Stomach smooth muscle (tissue), 2 donors: ENCODE results near the gene FOXK1.

ENCODE experiments used
- H3K27ac ChIP-seq: one replicate; pipeline ENCODE4 v1.7.0; 2013; ENCODE audit warnings: mild to moderate bottlenecking, low read length, inconsistent platforms
- H3K27me3 ChIP-seq, 2 donors: one replicate each; pipeline ENCODE4 v1.7.0; 2013; ENCODE audit warnings: low read length in 2 of 2; ENCODE audit not compliant: insufficient read depth in 2 of 2, control insufficient read depth in 1 of 2
- H3K36me3 ChIP-seq, 2 donors: one replicate each; pipeline ENCODE4 v1.7.0; 2013; ENCODE audit warnings: low read length in 2 of 2; ENCODE audit not compliant: control insufficient read depth in 2 of 2, insufficient read depth in 2 of 2
- H3K4me1 ChIP-seq: one replicate; pipeline ENCODE4 v1.7.0; 2013; ENCODE audit warnings: low read length; ENCODE audit not compliant: control insufficient read depth, insufficient read depth
- H3K4me3 ChIP-seq, 2 donors: one replicate each; pipeline ENCODE4 v1.7.0; 2013; ENCODE audit warnings: low read length in 2 of 2
- H3K9ac ChIP-seq, 2 donors: one replicate each; pipeline ENCODE4 v1.7.0; 2013; ENCODE audit warnings: low read length in 2 of 2, mild to moderate bottlenecking in 1 of 2
- H3K9me3 ChIP-seq, 2 donors: one replicate each; pipeline ENCODE4 v1.7.0; 2013; ENCODE audit warnings: low read length in 2 of 2; ENCODE audit not compliant: control insufficient read depth in 2 of 2
- donor health status: healthy.
- donor health status: Pancreatic carcinoma.

The FOXK1 gene

DNA sequence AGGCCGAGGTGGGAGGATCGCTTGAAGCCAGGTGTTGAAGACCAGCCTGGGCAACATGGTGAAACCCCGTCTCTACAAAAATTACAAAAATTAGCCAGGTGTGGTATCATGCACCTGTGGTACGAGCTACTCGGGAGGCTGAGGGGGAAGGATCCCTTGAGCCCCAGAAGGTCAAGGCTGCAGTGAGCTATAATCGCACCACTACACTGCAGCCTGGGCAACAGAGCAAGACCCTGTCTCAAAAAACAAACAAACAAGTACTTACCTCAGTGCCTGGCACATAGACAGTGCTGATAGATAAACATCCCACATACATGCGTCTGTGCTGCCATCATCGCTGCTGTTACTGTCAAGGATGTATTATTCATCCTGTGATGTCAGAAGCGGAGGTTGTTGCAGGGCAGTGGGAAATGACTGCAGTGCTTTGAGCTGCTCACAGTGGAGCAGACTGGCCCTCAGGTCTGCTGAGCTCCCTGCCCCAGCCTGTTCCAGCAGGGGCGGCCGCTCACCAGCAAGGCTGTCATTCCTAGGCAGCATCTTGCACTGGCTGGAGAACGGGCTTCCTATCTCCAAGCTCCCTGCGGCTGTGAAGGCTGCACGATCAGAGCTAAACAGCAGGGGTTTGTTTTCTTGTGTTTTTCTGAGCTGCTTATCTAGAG is 18.6 kb downstream of the FOXK1 start:
- peak overlapping the region in 1 of 2 donors; percentile 3 for H3K9ac ChIP-seq
- H3K9me3 ChIP-seq, result no peaks in the 10 kb centered on the region
- H3K27ac ChIP-seq, result peak overlapping the region; percentile 73
- H3K36me3 ChIP-seq, result no peaks in the 10 kb centered on the region
- H3K4me1 ChIP-seq, result peaks cover 47% of the 10 kb centered on the region
- H3K4me3 ChIP-seq, result peak overlapping the region in 1 of 2 donors; percentile 35
- no peaks in the 10 kb centered on the region for H3K27me3 ChIP-seq

- no peaks in the 10 kb centered on the region for H3K27me3 ChIP-seq
- no peak overlapping the region for H3K27ac ChIP-seq
- peaks cover 59% of the 10 kb centered on the region for H3K4me1 ChIP-seq
- H3K36me3 ChIP-seq, result no peaks in the 10 kb centered on the region
- H3K9me3 ChIP-seq, result no peaks in the 10 kb centered on the region
- no peak overlapping the region for H3K4me3 ChIP-seq
- no peak overlapping the region for H3K9ac ChIP-seq
Measured at GRCh38 chr7:4702961-4703512, 20.9 kb downstream of the FOXK1 start.

DNA sequence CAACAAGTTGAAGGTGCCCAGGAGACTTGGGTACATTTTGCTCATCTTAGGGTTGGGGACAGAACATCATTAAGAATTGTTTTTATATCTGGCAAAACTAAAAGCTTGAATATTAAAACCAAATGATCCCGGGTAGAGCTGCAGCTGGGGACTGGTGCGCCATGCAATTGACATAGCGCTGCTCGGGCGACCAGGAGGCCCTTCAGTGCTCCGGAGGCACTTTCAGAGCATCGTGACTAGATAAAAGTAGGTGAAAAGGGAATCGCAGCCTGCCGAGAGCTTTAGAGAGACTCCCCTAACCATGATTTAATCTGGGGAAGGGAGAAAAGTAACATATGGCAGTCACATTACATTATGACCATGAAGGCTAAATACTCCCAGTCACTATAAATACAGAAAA is 21.4 kb downstream of the FOXK1 start:
- Histone ChIP-seq H3K36me3 (no peaks in the 10 kb centered on the region), H3K27me3 (no peaks in the 10 kb centered on the region), H3K9me3 (no peaks in the 10 kb centered on the region), H3K4me3 (no peak overlapping the region), H3K9ac (no peak overlapping the region), H3K4me1 (peaks cover 62% of the 10 kb centered on the region), H3K27ac (no peak overlapping the region)

- H3K27me3 ChIP-seq, result no peaks in the 10 kb centered on the region
- H3K9ac ChIP-seq, result no peak overlapping the region
- peak overlapping the region; percentile 24 for H3K27ac ChIP-seq
- peak overlapping the region in 1 of 2 donors; percentile 35 for H3K4me3 ChIP-seq
- peaks cover 2 to 5% of the 10 kb centered on the region in 2 donors for H3K36me3 ChIP-seq
- H3K9me3 ChIP-seq, result no peaks in the 10 kb centered on the region
- H3K4me1 ChIP-seq, result peaks cover 45% of the 10 kb centered on the region
Measured at GRCh38 chr7:4706384-4707216, 24.5 kb downstream of the FOXK1 start.

- H3K9me3 ChIP-seq, result no peaks in the 10 kb centered on the region
- no peak overlapping the region for H3K9ac ChIP-seq
- peaks cover 51% of the 10 kb centered on the region for H3K4me1 ChIP-seq
- H3K36me3 ChIP-seq, result peaks cover 2 to 5% of the 10 kb centered on the region in 2 donors
- H3K27me3 ChIP-seq, result no peaks in the 10 kb centered on the region
- no peak overlapping the region for H3K27ac ChIP-seq
- H3K4me3 ChIP-seq, result peak overlapping the region in 1 of 2 donors; percentile 35
Measured at GRCh38 chr7:4707217-4707741, 25.2 kb downstream of the FOXK1 start.

GRCh38 chr7:4707980-4708411 is 25.9 kb downstream of the FOXK1 start:
- peaks cover 2 to 5% of the 10 kb centered on the region in 2 donors for H3K36me3 ChIP-seq
- H3K27ac ChIP-seq, result no peak overlapping the region
- H3K4me1 ChIP-seq, result peaks cover 50% of the 10 kb centered on the region
- H3K4me3 ChIP-seq, result no peak overlapping the region
- H3K27me3 ChIP-seq, result no peaks in the 10 kb centered on the region
- H3K9me3 ChIP-seq, result no peaks in the 10 kb centered on the region
- no peak overlapping the region for H3K9ac ChIP-seq

- Histone ChIP-seq H3K9ac (no peak overlapping the region), H3K27ac (no peak overlapping the region), H3K4me1 (peaks cover 44% of the 10 kb centered on the region), H3K4me3 (no peak overlapping the region), H3K36me3 (peaks cover 2 to 5% of the 10 kb centered on the region in 2 donors), H3K9me3 (no peaks in the 10 kb centered on the region), H3K27me3 (no peaks in the 10 kb centered on the region)
Measured at GRCh38 chr7:4709187-4709586, 27.1 kb downstream of the FOXK1 start.

DNA sequence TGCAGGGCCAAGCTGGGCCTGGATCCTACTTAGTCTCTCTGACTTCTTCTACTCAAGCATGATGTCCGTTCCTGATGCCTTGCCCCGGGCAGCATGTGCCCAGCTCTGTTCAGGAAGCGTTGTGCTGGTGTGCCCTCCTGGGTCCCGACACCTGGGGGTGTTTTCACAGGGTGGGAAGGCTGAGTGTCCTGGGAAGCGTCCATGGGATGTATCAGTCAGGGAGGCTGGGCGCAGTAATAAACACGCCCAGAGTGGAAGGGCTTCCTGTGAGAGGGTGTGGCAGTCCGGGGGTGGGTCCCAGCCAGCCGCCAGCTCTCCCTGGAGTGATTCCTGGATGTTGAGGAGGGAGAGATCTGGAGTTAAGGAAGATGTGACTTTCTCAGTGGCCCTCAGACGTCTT is 29.0 kb downstream of the FOXK1 start:
- Histone ChIP-seq H3K4me3 (no peak overlapping the region), H3K9ac (no peak overlapping the region), H3K36me3 (peaks cover 2 to 5% of the 10 kb centered on the region in 2 donors), H3K27ac (no peak overlapping the region), H3K27me3 (no peaks in the 10 kb centered on the region), H3K4me1 (peaks cover 54% of the 10 kb centered on the region), H3K9me3 (no peaks in the 10 kb centered on the region)

DNA sequence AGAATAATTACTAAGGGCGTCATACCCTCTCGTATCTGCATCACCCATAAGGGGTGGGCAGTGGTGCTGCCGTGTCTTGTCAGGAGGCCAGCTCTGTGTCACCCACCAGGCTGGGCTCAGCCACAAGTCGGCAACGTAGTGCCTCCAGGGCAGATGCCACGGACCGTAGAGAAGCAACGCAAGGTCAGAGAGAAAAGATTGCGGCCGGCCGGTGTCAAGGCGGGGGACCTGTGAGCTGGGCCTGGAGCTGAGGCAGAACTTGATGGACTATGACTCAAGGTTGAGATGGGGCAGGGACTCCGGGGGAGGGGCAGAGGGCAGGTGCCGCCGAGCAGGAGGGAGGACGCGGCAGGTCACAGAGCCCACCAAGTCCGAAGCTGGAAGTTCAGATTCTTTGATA is 29.5 kb downstream of the FOXK1 start:
- H3K36me3 ChIP-seq, result peaks cover 2 to 5% of the 10 kb centered on the region in 2 donors
- H3K27ac ChIP-seq, result no peak overlapping the region
- H3K4me1 ChIP-seq, result peaks cover 49% of the 10 kb centered on the region

GRCh38 chr7:4712281-4713182 is 30.4 kb downstream of the FOXK1 start:
- H3K9ac ChIP-seq, result no peak overlapping the region
- H3K4me1 ChIP-seq, result peaks cover 40% of the 10 kb centered on the region
- peaks cover 2 to 5% of the 10 kb centered on the region in 2 donors for H3K36me3 ChIP-seq
- no peaks in the 10 kb centered on the region for H3K27me3 ChIP-seq
- H3K27ac ChIP-seq, result peak overlapping the region; percentile 24
- no peaks in the 10 kb centered on the region for H3K9me3 ChIP-seq
- H3K4me3 ChIP-seq, result peak overlapping the region in 1 of 2 donors; percentile 3

More for the DNA sequence above, 29.5 kb downstream of the FOXK1 start:
- no peak overlapping the region for H3K4me3 ChIP-seq
- no peaks in the 10 kb centered on the region for H3K9me3 ChIP-seq
- no peak overlapping the region for H3K9ac ChIP-seq
- no peaks in the 10 kb centered on the region for H3K27me3 ChIP-seq
